ENCODE data around the gene ABCC11. TPM values are rescaled to one million over a fixed set of nuclear protein-coding genes. Genes with fewer than 3 reads are reported as not detected.

ABCC11 gene
- total and polyA plus RNA-seq, 2 experiments from 2014 or later, result 0.23 to 0.76 TPM

DNA sequence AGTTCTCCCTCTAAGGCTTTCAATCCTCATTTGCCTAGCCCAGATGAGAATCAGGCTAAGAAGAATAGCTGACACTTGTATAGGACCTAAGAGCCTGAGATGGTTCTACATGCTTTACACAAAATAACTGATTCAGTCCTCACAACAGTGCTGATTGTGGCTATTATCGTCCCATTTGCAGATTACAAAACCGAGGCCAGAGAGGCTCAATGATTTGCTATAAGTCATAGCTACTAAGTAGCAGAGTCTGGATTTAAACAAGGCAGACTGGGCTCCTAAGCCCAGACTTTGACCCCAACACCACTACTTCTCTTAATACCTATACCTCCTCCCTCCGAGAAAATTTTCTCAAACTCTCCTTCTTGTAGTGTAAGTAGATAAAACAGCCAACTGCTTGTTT lies 114.6 kb downstream of the ABCC11 start:
- peaks cover 13% of the 10 kb centered on the region for H3K4me1 ChIP-seq (ENCODE audit: insufficient read depth)
- no peaks in the 10 kb centered on the region for H4K20me1 ChIP-seq (ENCODE audit: insufficient read depth)
- H3K27me3 ChIP-seq (replicated peaks; ENCODE audit: insufficient read depth), result no peaks in the 10 kb centered on the region
- H3K36me3 ChIP-seq (ENCODE audit: low read depth), result no peaks in the 10 kb centered on the region
- TF ChIP-seq EZH2phosphoT487 (IDR thresholded peaks at IDR 0.05; ENCODE audit: insufficient read depth, low read depth) (no peak), EZH2 (IDR thresholded peaks at IDR 0.05; ENCODE audit: insufficient read depth, poor library complexity, severe bottlenecking) (no peak)
- no peak overlapping the region for H3K9ac ChIP-seq
- no peaks in the 10 kb centered on the region for H3K79me2 ChIP-seq (ENCODE audit: insufficient read depth)
- H2AFZ ChIP-seq, result no peak overlapping the region
- peaks cover 10% of the 10 kb centered on the region for H3F3A ChIP-seq (ENCODE audit: insufficient read depth)
- H3K4me3 ChIP-seq, result no peak overlapping the region
- no peaks in the 10 kb centered on the region for H3K9me3 ChIP-seq (ENCODE audit: low read depth)
- no peak overlapping the region for H3K4me2 ChIP-seq (ENCODE audit: unreplicated experiment)
- in situ Hi-C loops (cut with MboI), result no loop called here
- H3K27ac ChIP-seq, result no peak overlapping the region
- no peaks in the 10 kb centered on the region for H3K9me2 ChIP-seq (ENCODE audit: insufficient read depth)
- 77 to 78% methylated on average over 3 of the region's 3 CpGs for WGBS, 2 experiments (ENCODE audit: low coverage in 1 of 2, low lambda C conversion rate in 2 of 2, missing lambda C conversion rate in 2 of 2)
- no peak for DNase-seq

DNA sequence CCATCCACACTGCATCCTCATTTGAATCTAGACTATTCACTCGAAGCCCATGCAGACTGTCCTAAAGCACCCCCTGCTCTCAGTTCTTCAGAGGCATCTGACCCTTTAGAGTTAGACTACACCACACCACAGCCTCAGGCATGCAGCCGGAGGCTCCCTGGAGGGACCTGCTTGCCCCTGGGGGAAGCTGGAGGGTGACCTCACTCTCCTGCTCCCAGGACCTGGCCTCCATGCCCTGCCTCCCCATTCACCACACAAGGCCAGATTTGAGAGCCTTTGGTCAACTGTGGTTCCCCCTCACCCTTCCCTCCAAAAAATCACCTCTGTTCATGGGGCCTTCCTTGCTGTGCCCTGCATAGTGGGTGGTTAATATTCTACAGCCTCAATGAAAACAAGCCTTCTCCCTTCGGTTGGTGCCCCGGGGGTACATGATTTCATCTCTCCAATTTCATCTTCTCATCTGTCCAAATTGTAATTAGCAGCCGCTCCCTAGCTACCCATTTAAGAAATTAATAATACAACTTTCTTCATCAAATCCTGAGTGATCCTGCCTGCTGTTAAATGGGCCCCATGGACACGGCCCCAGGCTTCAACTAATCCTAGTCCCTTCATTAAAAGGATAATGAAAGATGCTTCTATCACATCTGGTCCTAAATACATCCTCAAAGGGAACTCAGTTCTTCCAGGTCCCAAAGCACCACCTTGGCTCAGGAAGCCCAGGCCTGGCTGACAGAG lies 116.0 kb downstream of the ABCC11 start:
- no peak overlapping the region for H3K4me2 ChIP-seq (ENCODE audit: unreplicated experiment)
- H3K79me2 ChIP-seq (ENCODE audit: insufficient read depth), result no peaks in the 10 kb centered on the region
- no peak overlapping the region for H3K9ac ChIP-seq
- 70 to 83% methylated on average over 6 of the region's 6 CpGs for WGBS, 2 experiments (ENCODE audit: low coverage in 1 of 2, low lambda C conversion rate in 2 of 2, missing lambda C conversion rate in 2 of 2)
- peaks cover 20% of the 10 kb centered on the region for H3F3A ChIP-seq (ENCODE audit: insufficient read depth)
- in situ Hi-C loops (cut with MboI), result no loop called here
- no peak overlapping the region for H3K4me3 ChIP-seq
- no peaks in the 10 kb centered on the region for H3K36me3 ChIP-seq (ENCODE audit: low read depth)
- H3K9me2 ChIP-seq (ENCODE audit: insufficient read depth), result no peaks in the 10 kb centered on the region
- no peak for DNase-seq
- TF ChIP-seq EZH2phosphoT487 (IDR thresholded peaks at IDR 0.05; ENCODE audit: insufficient read depth, low read depth), result no peak
- TF ChIP-seq EZH2 (IDR thresholded peaks at IDR 0.05; ENCODE audit: insufficient read depth, poor library complexity, severe bottlenecking), result no peak
- no peaks in the 10 kb centered on the region for H3K9me3 ChIP-seq (ENCODE audit: low read depth)
- H3K27ac ChIP-seq, result no peak overlapping the region
- no peak overlapping the region for H2AFZ ChIP-seq
- H4K20me1 ChIP-seq (ENCODE audit: insufficient read depth), result no peaks in the 10 kb centered on the region
- peaks cover 24% of the 10 kb centered on the region for H3K4me1 ChIP-seq (ENCODE audit: insufficient read depth)
- H3K27me3 ChIP-seq (replicated peaks; ENCODE audit: insufficient read depth), result no peaks in the 10 kb centered on the region

DNA sequence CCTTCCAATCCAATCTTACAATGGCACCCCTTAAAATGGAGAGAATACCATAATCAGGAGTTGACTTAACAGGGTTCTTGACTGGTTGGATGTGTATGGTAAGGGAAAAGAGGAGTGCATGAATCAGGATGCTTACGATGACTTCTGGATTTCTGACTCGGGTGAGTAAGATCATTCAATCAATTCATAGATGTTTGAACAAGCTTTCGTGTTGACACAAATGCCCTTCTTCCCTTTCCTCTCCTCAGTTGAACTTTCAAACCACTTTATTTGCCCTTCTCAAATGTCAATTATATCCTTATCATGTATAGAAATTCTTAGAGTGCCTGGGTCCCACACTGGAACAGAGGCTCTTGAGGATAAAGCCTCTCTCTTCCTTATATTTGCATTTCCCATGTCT lies 117.4 kb downstream of the ABCC11 start:
- Histone ChIP-seq H3K36me3 (ENCODE audit: low read depth) (no peaks in the 10 kb centered on the region), H3K9me3 (ENCODE audit: low read depth) (no peaks in the 10 kb centered on the region), H3F3A (ENCODE audit: insufficient read depth) (peaks cover 21% of the 10 kb centered on the region), H4K20me1 (ENCODE audit: insufficient read depth) (no peaks in the 10 kb centered on the region), H3K4me2 (ENCODE audit: unreplicated experiment) (no peak overlapping the region), H3K9me2 (ENCODE audit: insufficient read depth) (no peaks in the 10 kb centered on the region), H3K4me1 (ENCODE audit: insufficient read depth) (peaks cover 31% of the 10 kb centered on the region), H3K27me3 (replicated peaks; ENCODE audit: insufficient read depth) (no peaks in the 10 kb centered on the region), H3K4me3 (no peak overlapping the region), H3K9ac (no peak overlapping the region), H3K79me2 (ENCODE audit: insufficient read depth) (no peaks in the 10 kb centered on the region), H3K27ac (no peak overlapping the region), H2AFZ (no peak overlapping the region)
- in situ Hi-C loops (cut with MboI), result no loop called here
- no peak for DNase-seq
- WGBS, 2 experiments (ENCODE audit: low coverage in 1 of 2, low lambda C conversion rate in 2 of 2, missing lambda C conversion rate in 2 of 2), result 91 to 92% methylated on average over 3 of the region's 3 CpGs
- TF ChIP-seq EZH2 (IDR thresholded peaks at IDR 0.05; ENCODE audit: insufficient read depth, poor library complexity, severe bottlenecking), result no peak
- TF ChIP-seq EZH2phosphoT487 (IDR thresholded peaks at IDR 0.05; ENCODE audit: insufficient read depth, low read depth), result no peak

DNA sequence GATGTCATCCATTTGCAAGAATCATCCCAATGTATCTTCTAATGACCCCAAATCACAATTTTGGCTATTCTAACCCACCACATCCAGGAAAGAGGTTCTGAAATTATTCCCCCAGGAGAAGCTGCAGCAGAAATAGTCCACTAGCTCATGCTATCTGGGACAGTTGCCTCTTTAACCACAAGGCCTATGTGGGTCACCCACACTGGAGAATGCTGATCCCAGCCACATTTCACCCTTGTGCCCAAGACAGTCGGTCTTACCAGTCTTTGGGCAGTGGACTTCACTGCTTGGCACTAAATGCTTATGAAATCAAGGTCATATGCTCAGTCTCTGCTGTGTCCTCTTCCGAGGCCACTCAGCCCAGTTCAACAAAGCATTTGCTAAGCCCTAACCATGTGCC lies 118.6 kb downstream of the ABCC11 start:
- Histone ChIP-seq H3K4me1 (ENCODE audit: insufficient read depth) (peaks cover 40% of the 10 kb centered on the region), H3K36me3 (ENCODE audit: low read depth) (no peaks in the 10 kb centered on the region), H4K20me1 (ENCODE audit: insufficient read depth) (no peaks in the 10 kb centered on the region), H3K79me2 (ENCODE audit: insufficient read depth) (no peaks in the 10 kb centered on the region), H3K9ac (no peak overlapping the region), H3K9me2 (ENCODE audit: insufficient read depth) (no peaks in the 10 kb centered on the region), H3K27ac (no peak overlapping the region), H2AFZ (no peak overlapping the region), H3K4me3 (no peak overlapping the region), H3F3A (ENCODE audit: insufficient read depth) (peaks cover 24% of the 10 kb centered on the region), H3K4me2 (ENCODE audit: unreplicated experiment) (no peak overlapping the region), H3K27me3 (replicated peaks; ENCODE audit: insufficient read depth) (no peaks in the 10 kb centered on the region), H3K9me3 (ENCODE audit: low read depth) (no peaks in the 10 kb centered on the region)
- in situ Hi-C loops (cut with MboI), result no loop called here
- TF ChIP-seq EZH2phosphoT487 (IDR thresholded peaks at IDR 0.05; ENCODE audit: insufficient read depth, low read depth) (no peak), EZH2 (IDR thresholded peaks at IDR 0.05; ENCODE audit: insufficient read depth, poor library complexity, severe bottlenecking) (no peak)
- DNase-seq, result no peak
- 82 to 89% methylated on average over 2 of the region's 2 CpGs for WGBS, 2 experiments (ENCODE audit: low coverage in 1 of 2, low lambda C conversion rate in 2 of 2, missing lambda C conversion rate in 2 of 2)
